Progenitor cell of endocrine pancreas (in vitro differentiated cells): Measurements from ENCODE around the gene FBXO36. TPM values are rescaled to one million over a fixed set of nuclear protein-coding genes. Genes with fewer than 3 reads are reported as not detected.

ENCODE experiments used
- DNase-seq: peaks from one replicate; pipeline ENCODE4 v3.0.0; 2021; ENCODE audit warnings: low spot score; ENCODE audit not compliant: unreplicated experiment
- H3K27ac Mint-ChIP-seq: 2 replicates; pipeline ENCODE4 v1.8.0; 2021; ENCODE audit warnings: mild to moderate bottlenecking, moderate library complexity, mixed read lengths
- H3K27me3 Mint-ChIP-seq: 2 replicates; pipeline ENCODE4 v1.8.0; 2021; ENCODE audit warnings: mixed read lengths
- H3K36me3 Mint-ChIP-seq: 2 replicates; pipeline ENCODE4 v1.8.0; 2022; ENCODE audit warnings: mixed read lengths; ENCODE audit not compliant: insufficient read depth
- H3K4me1 Mint-ChIP-seq: 2 replicates; pipeline ENCODE4 v1.8.0; 2021; ENCODE audit warnings: low read depth, mixed read lengths
- H3K4me3 Mint-ChIP-seq: 2 replicates; pipeline ENCODE4 v1.8.0; 2021; ENCODE audit warnings: low read depth, mild to moderate bottlenecking, moderate library complexity, mixed read lengths
- H3K9me3 Mint-ChIP-seq: 2 replicates; pipeline ENCODE4 v1.8.0; 2021; ENCODE audit warnings: low read depth, mixed read lengths
- total RNA-seq: library from RNA; stranded (reverse); gene quantifications from 2 replicates; pipeline ENCODE4 v1.2.1, GENCODE V29; 2021
- TF ChIP-seq, protein P1 (sequence below): fragments of 200-600 bp; sonication (generic); IDR thresholded peaks from one replicate; pipeline ENCODE4 v1.5.0; 2021; ENCODE audit warnings: antibody characterized with exemption, mild to moderate bottlenecking; ENCODE audit not compliant: unreplicated experiment

FBXO36 gene
- total RNA-seq, 1 donor from 2014 or later = 4.0 TPM

DNA sequence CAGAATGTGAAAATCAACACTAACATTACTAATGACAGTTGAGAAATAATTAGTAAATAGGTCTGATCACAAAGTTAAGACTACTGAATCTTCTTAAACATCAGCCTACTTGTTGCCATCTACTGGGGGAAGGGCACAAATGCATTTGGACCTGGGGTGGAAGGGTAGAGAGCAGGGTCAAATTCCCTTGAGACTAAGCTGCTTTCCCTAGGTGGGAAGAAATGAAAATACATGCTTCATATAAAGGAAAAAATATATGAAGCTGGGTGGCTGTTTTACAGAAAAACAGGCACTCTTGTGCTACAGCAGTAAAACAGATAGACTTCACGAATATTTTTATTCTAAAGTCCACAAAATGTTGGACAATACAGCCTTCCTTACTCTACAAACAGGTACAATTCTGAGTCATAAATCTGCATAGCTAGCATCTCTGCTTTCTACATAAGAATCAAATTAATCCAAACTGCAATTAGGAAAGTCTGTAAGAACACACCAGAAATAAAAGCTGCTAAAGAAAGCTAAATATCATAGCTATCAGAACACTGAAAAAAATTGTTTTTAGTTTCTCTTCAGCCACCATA lies 11.4 kb upstream of the FBXO36 start:
- DNase-seq = no peak
- H3K27me3 Mint-ChIP-seq = no peaks in the 10 kb centered on the region
- TF ChIP-seq, protein P1, sequence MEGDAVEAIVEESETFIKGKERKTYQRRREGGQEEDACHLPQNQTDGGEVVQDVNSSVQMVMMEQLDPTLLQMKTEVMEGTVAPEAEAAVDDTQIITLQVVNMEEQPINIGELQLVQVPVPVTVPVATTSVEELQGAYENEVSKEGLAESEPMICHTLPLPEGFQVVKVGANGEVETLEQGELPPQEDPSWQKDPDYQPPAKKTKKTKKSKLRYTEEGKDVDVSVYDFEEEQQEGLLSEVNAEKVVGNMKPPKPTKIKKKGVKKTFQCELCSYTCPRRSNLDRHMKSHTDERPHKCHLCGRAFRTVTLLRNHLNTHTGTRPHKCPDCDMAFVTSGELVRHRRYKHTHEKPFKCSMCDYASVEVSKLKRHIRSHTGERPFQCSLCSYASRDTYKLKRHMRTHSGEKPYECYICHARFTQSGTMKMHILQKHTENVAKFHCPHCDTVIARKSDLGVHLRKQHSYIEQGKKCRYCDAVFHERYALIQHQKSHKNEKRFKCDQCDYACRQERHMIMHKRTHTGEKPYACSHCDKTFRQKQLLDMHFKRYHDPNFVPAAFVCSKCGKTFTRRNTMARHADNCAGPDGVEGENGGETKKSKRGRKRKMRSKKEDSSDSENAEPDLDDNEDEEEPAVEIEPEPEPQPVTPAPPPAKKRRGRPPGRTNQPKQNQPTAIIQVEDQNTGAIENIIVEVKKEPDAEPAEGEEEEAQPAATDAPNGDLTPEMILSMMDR = peak; percentile 46
- H3K9me3 Mint-ChIP-seq = no peaks in the 10 kb centered on the region
- peaks cover 14% of the 10 kb centered on the region for H3K4me1 Mint-ChIP-seq
- peak overlapping the region; percentile 72 for H3K27ac Mint-ChIP-seq
- no peak overlapping the region for H3K4me3 Mint-ChIP-seq
- H3K36me3 Mint-ChIP-seq = peaks cover 5% of the 10 kb centered on the region

DNA sequence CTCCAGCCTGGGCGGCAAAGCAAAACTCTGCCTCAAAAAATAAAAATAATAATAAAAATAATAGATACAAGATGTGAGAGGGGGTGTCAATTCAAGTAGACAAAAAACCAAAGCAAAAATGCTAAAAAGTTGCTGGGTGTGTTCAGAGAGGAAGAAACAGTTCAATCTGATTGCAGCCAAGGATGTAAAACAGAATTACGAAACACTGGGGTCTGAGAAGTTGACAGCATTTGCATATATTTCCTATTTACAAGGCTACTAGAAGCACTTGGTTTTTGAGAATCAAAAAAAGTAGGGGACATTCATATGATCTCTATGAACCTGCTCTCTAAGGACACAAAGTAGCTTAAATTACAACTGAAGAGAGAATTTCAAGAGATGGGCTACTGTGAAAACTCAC lies 8.1 kb upstream of the FBXO36 start:
- Mint-ChIP-seq H3K27me3 (no peaks in the 10 kb centered on the region), H3K36me3 (peaks cover 9% of the 10 kb centered on the region), H3K4me1 (peaks cover 14% of the 10 kb centered on the region), H3K4me3 (no peak overlapping the region), H3K9me3 (no peaks in the 10 kb centered on the region), H3K27ac (no peak overlapping the region)
- TF ChIP-seq, protein P1 = no peak
- DNase-seq = no peak

DNA sequence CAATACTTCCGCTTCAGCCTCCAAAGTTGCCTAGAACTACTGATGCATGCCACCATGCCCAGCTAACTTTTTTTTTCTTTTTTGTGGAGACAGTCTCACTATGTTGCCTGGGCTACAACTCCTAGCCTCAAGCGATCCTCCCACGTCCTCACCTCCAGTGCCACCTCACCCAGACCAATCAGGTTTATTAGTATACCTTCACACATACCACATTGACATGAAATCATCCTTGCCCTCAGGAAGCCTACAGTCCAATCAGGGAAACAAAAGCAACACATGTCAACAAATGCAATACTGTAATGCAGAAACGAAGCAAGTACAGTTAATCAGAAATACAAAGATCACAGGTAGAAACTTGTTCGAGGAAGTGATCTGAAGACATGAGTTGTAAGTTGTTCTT lies 4.5 kb upstream of the FBXO36 start:
- H3K36me3 Mint-ChIP-seq = peaks cover 9% of the 10 kb centered on the region
- DNase-seq = no peak
- H3K27me3 Mint-ChIP-seq = no peaks in the 10 kb centered on the region
- H3K27ac Mint-ChIP-seq = peak overlapping the region; percentile 78
- H3K4me1 Mint-ChIP-seq = peaks cover 16% of the 10 kb centered on the region
- no peak overlapping the region for H3K4me3 Mint-ChIP-seq
- TF ChIP-seq, protein P1 = no peak
- no peaks in the 10 kb centered on the region for H3K9me3 Mint-ChIP-seq

DNA sequence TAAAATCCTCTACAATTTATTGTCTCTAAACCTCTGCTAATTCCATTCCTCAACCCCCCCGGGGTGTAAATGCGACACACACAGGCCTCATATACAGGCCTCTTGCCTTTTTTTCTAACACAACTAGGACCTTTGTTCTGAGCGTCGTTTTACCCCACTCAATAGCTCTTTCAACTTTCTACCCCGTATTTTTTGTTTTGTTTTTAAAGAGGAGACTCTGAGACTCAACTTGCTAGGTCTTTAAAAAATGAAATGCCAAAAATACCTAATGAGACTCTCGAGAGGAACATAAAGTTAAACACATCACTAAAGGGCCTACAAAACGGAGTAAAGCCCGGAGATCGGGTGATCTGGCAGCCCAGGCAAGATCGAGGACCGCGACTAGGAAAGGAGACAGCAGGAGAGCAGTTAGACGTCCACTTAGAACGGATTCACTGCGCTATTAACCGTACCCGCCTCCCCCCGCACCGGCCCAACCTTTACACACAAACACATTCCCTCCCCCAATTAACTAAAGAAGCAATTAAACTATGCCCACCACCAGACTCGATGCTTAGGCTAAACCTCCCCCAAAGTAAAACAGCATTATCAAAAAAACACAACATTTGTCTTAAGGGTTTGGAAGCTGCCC lies 2.2 kb upstream of the FBXO36 start:
- H3K27ac Mint-ChIP-seq = peak overlapping the region; percentile 99
- H3K36me3 Mint-ChIP-seq = peaks cover 9% of the 10 kb centered on the region
- no peak for DNase-seq
- H3K4me1 Mint-ChIP-seq = peaks cover 14% of the 10 kb centered on the region
- TF ChIP-seq, protein P1 = no peak
- no peaks in the 10 kb centered on the region for H3K9me3 Mint-ChIP-seq
- H3K4me3 Mint-ChIP-seq = peak overlapping the region; percentile 99
- H3K27me3 Mint-ChIP-seq = no peaks in the 10 kb centered on the region

DNA sequence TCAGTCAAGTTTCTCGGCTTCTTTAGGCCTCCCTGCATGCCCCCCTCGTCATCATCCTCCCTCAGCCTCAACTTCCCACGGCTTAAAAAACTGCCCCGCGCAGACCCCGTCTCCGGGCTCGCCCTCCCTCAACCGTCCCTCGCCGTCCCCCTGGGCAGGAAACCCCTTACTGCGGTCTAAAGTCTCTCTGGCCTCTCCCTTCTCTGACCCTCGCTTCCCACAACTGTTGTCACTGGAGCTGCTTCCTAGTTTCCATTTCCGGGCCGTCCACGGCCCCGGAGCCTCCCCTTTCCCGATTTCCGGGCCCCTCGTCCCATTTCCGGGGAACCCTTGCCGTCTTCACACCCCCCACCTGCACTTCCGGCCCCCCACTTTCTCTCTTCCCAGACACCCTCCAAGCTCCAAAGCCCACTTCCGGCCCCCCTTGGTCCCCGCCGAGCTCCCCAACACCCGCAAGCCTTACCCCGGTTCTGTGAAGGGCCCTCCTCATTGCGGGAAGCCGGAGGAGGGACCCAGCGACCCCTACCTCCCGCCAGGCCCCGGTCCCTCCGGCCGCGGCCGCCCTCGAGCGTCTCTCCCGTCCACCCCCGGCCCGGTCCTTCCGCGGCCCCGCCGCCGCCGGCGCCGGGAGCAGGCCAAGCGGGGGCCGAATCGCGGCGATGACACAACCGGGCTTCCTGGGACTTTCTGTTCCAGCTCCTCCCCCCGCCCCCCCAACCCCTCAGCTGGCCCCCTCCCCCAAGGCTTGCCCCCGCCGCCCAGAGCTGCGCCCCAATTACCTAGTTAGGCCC lies 1.0 kb upstream of the FBXO36 start:
- Mint-ChIP-seq H3K4me1 (peaks cover 14% of the 10 kb centered on the region), H3K9me3 (no peaks in the 10 kb centered on the region), H3K4me3 (peak overlapping the region; percentile 99), H3K27me3 (no peaks in the 10 kb centered on the region), H3K27ac (peak overlapping the region; percentile 99), H3K36me3 (peaks cover 9% of the 10 kb centered on the region)
- TF ChIP-seq, protein P1 = no peak
- no peak for DNase-seq
